Activated naive CD8-positive, alpha-beta T cell treated with anti-CD3 and anti-CD28 coated beads for 36 hours (primary cell): ENCODE measurements around the gene SATB1. TPM values are rescaled to one million over a fixed set of nuclear protein-coding genes. Genes with fewer than 3 reads are reported as not detected.
A peak's percentile ranks its signal among the peaks of the same experiment; 100 is the strongest.
"Not testable (repeated sequence)": the region's sequence is repeated elsewhere in the genome, so short reads cannot be mapped to it uniquely, and the experiment has no call there.

Experiments
- DNase-seq: peaks from one replicate; pipeline ENCODE4 v3.0.0; 2021
- H3K27ac Mint-ChIP-seq: one replicate; pipeline ENCODE4 v1.8.0; 2022; ENCODE audit warnings: mild to moderate bottlenecking, moderate library complexity, mixed read lengths
- H3K27me3 Mint-ChIP-seq: one replicate; pipeline ENCODE4 v1.8.0; 2022; ENCODE audit warnings: mild to moderate bottlenecking, mixed read lengths
- H3K36me3 Mint-ChIP-seq: one replicate; pipeline ENCODE4 v1.8.0; 2021; ENCODE audit warnings: mild to moderate bottlenecking, mixed read lengths
- H3K4me1 Mint-ChIP-seq: one replicate; pipeline ENCODE4 v1.8.0; 2021; ENCODE audit warnings: mixed read lengths
- H3K4me3 Mint-ChIP-seq: one replicate; pipeline ENCODE4 v1.8.0; 2022; ENCODE audit warnings: mild to moderate bottlenecking, moderate library complexity, mixed read lengths
- H3K9me3 Mint-ChIP-seq: one replicate; pipeline ENCODE4 v1.8.0; 2022; ENCODE audit warnings: mixed read lengths
- total RNA-seq, 2 experiments: library from RNA; stranded (reverse); gene quantifications; one replicate each; pipeline ENCODE4 v1.2.3, GENCODE V29; 2021

SATB1 gene
- 10 to 100 TPM; 92.0 to 94.8 TPM for total RNA-seq

- H3K4me1 Mint-ChIP-seq: peaks cover 66% of the 10 kb centered on the region
- peak; percentile 65 for DNase-seq
- peak within 1 kb of the TSS; percentile 77 for H3K4me3 Mint-ChIP-seq
- H3K36me3 Mint-ChIP-seq: peaks cover 33% of the 10 kb centered on the region
- H3K9me3 Mint-ChIP-seq: no peaks in the 10 kb centered on the region
- peak within 1 kb of the TSS; percentile 93 for H3K27ac Mint-ChIP-seq
- H3K27me3 Mint-ChIP-seq: no peaks in the 10 kb centered on the region
These were observed at the start of gene SATB1 for GRCh38 chr3:18424729-18425640. Gene SATB1, minus strand, starts transcription at chr3:18425339. Its CDS starts 4,372 bp downstream, at chr3:18420967.

DNA sequence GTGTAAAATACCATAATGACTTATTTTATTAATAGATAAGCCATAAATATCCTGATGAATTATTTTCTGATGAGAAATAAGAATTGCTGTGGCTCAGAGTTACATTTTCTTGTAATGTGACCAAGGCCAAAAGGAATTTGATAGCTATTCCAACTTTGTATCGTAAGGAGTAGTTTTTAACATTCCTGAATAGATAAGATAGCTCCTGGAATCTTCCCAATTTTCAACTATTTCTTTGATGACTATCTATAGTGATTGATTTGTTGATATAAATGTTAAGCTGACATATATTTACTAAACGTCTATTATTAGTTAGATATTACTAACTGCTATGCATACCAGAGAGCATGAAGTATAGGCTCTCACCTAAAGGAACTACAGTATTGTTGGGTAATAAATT, 49.1 kb upstream of the SATB1 start:
- H3K36me3 Mint-ChIP-seq: peaks cover 36% of the 10 kb centered on the region
- no peak for DNase-seq
- no peak overlapping the region for H3K27ac Mint-ChIP-seq

GRCh38 chr3:18469775-18470174, 44.6 kb upstream of the SATB1 start:
- H3K27me3 Mint-ChIP-seq: no peaks in the 10 kb centered on the region
- peaks cover 49% of the 10 kb centered on the region for H3K36me3 Mint-ChIP-seq
- no peaks in the 10 kb centered on the region for H3K9me3 Mint-ChIP-seq
- H3K27ac Mint-ChIP-seq: no peak overlapping the region
- no peaks in the 10 kb centered on the region for H3K4me1 Mint-ChIP-seq
- H3K4me3 Mint-ChIP-seq: no peak overlapping the region
- DNase-seq: no peak

More for the DNA sequence above, 49.1 kb upstream of the SATB1 start:
- H3K4me1 Mint-ChIP-seq: peaks cover 5% of the 10 kb centered on the region
- no peak overlapping the region for H3K4me3 Mint-ChIP-seq
- peaks cover 6% of the 10 kb centered on the region for H3K9me3 Mint-ChIP-seq
- no peaks in the 10 kb centered on the region for H3K27me3 Mint-ChIP-seq

GRCh38 chr3:18466136-18466535, 41.0 kb upstream of the SATB1 start:
- Mint-ChIP-seq H3K4me3 (no peak overlapping the region), H3K9me3 (no peaks in the 10 kb centered on the region), H3K27ac (no peak overlapping the region), H3K4me1 (peaks cover 4% of the 10 kb centered on the region), H3K27me3 (no peaks in the 10 kb centered on the region), H3K36me3 (peaks cover 53% of the 10 kb centered on the region)
- DNase-seq: no peak

DNA sequence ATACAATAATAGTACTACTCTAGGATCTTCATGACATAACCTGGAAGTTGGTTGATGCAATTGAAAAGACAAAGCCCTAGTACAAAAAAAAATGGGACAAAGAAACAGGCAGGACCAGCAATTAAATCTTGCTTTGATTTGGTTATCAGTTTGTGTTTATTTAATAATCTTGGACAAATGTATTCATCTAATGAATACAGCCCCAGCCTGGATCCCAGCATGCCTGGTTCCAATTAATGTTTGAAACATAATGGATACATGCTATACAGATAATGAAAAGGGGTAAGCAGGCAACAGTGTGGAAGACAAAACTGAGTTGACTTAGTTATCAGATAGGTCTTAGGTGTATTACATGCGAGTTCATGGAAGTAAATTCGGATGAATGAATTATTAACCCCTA, 29.6 kb upstream of the SATB1 start:
- Mint-ChIP-seq H3K9me3 (peaks cover 21% of the 10 kb centered on the region), H3K4me3 (no peak overlapping the region), H3K27ac (no peak overlapping the region), H3K27me3 (no peaks in the 10 kb centered on the region), H3K4me1 (peaks cover 53% of the 10 kb centered on the region), H3K36me3 (peaks cover 60% of the 10 kb centered on the region)
- DNase-seq: no peak

- H3K9me3 Mint-ChIP-seq: peaks cover 19% of the 10 kb centered on the region
- not testable (repeated sequence) for H3K27me3 Mint-ChIP-seq, DNase-seq, H3K4me3 Mint-ChIP-seq
- peaks cover 52% of the 10 kb centered on the region for H3K4me1 Mint-ChIP-seq
- H3K27ac Mint-ChIP-seq: peak overlapping the region; percentile 46
- H3K36me3 Mint-ChIP-seq: peaks cover 57% of the 10 kb centered on the region
These were observed 24.5 kb upstream of the SATB1 start for GRCh38 chr3:18449618-18450017.

- Mint-ChIP-seq H3K9me3 (peaks cover 18% of the 10 kb centered on the region), H3K4me1 (peaks cover 48% of the 10 kb centered on the region), H3K4me3 (peak overlapping the region; percentile 97), H3K27me3 (no peaks in the 10 kb centered on the region), H3K27ac (peak overlapping the region; percentile 99), H3K36me3 (peaks cover 55% of the 10 kb centered on the region)
- DNase-seq: no peak
These were observed 22.6 kb upstream of the SATB1 start for GRCh38 chr3:18447720-18448119.

DNA sequence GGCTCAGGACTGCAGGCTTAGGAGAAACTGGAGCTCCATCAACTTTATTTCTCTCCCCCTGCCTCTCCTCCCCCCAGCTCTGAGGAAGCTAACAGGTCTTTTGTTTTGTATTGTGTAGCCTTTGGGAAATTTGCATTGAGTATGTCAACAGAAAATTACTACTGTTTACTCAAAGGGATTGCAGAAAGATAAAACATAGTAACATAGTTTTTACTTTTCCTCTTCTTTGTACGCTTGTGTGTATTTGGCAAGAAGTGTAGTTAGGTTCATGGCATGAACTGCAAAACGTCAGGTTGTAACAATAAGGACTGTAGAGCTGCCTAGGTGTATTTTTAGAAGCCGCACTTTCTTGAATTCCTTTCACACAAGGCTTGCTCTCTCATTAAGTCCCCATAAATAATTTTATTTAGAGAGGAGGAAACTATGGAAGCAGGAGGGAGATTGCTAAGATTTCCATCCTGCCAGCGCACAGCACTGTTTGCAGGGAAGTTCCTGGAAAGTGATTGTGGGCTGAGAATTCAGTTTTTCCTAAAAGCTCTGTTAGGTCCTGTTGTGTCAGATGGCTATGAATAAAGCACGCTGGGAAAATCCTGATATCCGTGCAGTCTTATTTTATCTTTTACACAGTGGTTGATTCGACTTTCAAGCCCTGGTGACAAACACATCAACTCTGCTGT, 21.1 kb upstream of the SATB1 start:
- Mint-ChIP-seq H3K27me3 (no peaks in the 10 kb centered on the region), H3K9me3 (peaks cover 15% of the 10 kb centered on the region), H3K27ac (peak overlapping the region; percentile 99), H3K4me3 (peak overlapping the region; percentile 97), H3K36me3 (peaks cover 49% of the 10 kb centered on the region), H3K4me1 (peaks cover 41% of the 10 kb centered on the region)
- DNase-seq: no peak

GRCh38 chr3:18445401-18446148, 20.4 kb upstream of the SATB1 start:
- H3K36me3 Mint-ChIP-seq: peaks cover 50% of the 10 kb centered on the region
- no peaks in the 10 kb centered on the region for H3K27me3 Mint-ChIP-seq
- peaks cover 39% of the 10 kb centered on the region for H3K4me1 Mint-ChIP-seq

DNA sequence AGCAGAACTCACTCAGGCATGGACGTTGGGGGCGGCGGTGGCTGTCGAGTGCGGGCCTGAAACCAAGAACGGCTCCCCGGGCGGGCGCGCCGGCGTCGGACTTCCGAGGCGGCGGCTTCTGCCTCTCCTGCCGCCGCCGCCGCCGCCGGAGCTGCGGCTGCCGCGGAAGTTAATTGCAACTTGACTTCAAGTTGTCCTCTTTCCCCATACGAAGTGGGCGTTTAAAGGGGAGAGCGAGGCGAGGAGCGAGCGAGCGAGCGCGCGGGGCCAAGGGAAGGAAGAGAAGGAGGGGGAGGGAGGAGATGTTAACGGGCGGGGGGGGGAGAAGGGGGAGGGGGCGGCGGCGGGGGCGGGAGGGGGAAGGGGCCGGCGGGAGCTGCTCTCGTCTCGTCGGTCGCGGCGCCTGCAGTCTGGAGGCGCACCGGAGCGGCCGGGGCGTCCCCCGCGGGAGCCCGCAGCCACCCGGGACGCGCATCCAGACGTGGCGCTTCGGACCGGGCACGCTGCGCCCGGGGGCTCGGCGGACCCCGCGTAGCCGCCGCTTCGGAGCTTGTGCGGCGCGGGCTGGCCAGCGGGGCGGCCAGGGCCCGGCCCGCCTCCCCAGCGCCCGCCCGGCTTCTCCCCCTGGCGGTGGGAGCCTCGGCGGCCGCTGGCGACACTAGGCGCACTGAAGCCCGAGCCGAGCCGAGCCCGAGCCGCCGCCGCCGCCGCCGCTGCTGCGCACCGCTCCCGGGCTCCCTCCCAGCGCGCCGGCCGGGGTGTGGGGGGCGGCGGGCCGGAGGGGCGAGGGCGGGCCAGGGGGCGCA, 19.7 kb upstream of the SATB1 start:
- peak overlapping the region; percentile 97 for H3K27ac Mint-ChIP-seq
- peaks cover 13% of the 10 kb centered on the region for H3K9me3 Mint-ChIP-seq
- H3K27me3 Mint-ChIP-seq: no peaks in the 10 kb centered on the region
- peak; percentile 86 for DNase-seq
- H3K36me3 Mint-ChIP-seq: peaks cover 50% of the 10 kb centered on the region
- H3K4me3 Mint-ChIP-seq: peak overlapping the region; percentile 96
- peaks cover 39% of the 10 kb centered on the region for H3K4me1 Mint-ChIP-seq

More at GRCh38 chr3:18445401-18446148, 20.4 kb upstream of the SATB1 start:
- DNase-seq: peak; percentile 75
- Mint-ChIP-seq H3K4me3 (peak overlapping the region; percentile 97), H3K27ac (peak overlapping the region; percentile 99), H3K9me3 (peaks cover 15% of the 10 kb centered on the region)

DNA sequence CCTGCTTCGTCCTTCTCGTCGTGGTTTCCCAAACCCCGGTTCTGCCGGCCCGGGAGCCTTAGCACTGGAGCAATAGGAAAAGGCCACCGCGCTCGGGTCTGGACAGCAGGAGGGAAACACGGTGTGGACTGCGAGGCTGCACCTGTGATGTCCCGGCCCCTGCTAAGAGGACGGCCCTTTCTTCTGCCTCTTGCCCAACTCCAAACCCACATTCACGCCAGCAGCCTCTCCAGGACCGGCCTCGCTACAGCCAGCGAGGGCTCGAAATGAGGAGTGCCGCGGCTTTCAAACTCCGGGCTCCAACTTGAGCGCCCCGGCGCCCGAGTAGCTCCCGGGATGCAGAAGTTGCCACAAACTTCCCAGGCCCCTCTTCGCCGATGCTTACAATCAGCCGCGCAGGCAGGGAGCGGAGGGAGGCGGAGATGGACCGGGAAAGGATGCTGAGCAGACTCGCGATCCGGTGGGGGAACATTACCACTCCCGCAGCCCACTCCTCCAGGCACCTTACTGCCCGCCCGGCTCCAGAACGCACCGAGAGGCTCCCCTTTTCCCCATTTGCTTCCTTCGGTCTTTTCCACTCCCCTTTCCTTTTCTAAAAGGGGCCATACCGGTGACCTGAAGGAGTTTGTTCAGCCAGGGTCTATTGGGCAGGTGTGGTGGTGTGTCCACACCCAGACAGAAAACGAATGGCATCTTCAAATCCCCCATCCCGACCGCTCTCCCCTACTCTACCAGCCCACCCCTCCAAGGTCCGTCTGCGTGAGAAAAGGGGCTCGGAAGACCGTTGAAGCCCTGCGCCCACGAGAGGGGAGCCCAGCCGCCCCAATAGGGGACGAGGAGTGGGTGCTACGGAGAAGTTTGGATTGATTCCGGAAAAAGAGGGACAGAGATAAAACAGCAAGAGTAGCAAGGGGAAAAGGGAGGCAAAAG, 18.8 kb upstream of the SATB1 start:
- DNase-seq: peak; percentile 34
- peaks cover 6% of the 10 kb centered on the region for H3K9me3 Mint-ChIP-seq
- peak overlapping the region; percentile 97 for H3K27ac Mint-ChIP-seq
- peaks cover 45% of the 10 kb centered on the region for H3K4me1 Mint-ChIP-seq
- H3K4me3 Mint-ChIP-seq: peak overlapping the region; percentile 96
- H3K27me3 Mint-ChIP-seq: no peaks in the 10 kb centered on the region
- peaks cover 42% of the 10 kb centered on the region for H3K36me3 Mint-ChIP-seq

DNA sequence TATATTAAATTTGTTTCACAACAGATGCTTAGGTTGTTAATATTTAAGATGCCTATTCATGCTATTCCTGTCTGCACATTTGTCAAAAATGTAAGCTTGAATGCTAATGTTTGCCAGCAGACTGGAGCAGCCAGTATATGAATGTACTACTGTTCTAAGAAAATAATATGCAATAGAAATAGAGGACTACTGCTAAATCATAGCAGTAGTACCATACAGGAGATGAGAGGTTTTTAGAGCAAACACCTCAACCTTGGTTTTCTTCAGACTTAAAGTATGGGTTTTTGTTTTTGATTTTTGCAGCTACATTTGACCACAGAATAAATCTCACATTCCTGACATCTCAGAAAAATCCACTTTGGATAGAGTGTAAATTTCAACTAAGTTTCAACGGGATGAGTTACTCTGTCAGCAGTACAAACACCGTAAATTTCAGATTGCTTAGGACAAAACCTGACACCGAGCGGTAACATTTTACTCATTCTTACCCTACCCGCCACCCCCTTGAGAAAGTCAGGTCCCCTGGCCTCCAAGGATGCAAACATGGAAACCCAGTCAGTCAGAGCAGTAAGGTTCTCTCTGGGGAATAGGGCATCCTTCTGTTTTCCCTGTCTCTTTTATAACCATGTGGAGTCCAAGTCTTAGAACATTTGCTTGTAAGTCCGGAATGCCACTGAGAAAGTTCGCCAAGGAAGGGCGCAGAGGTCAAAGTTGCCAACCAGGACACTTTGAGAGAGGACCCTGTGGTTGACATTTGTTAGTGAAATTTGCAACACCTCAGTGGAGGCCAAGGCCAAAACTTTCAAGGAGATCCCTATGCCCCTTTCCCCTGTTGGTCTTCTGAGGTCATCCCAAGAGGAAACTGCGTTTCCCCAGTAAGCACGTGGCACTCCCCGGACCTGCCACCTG, 17.9 kb upstream of the SATB1 start:
- peaks cover 38% of the 10 kb centered on the region for H3K36me3 Mint-ChIP-seq
- peak overlapping the region; percentile 97 for H3K27ac Mint-ChIP-seq
- peak overlapping the region; percentile 96 for H3K4me3 Mint-ChIP-seq
- no peaks in the 10 kb centered on the region for H3K27me3 Mint-ChIP-seq
- peaks cover under 1% of the 10 kb centered on the region for H3K9me3 Mint-ChIP-seq
- peaks cover 47% of the 10 kb centered on the region for H3K4me1 Mint-ChIP-seq
- DNase-seq: no peak
